ENCODE data around the gene RABL2B.

The RABL2B gene

DNA sequence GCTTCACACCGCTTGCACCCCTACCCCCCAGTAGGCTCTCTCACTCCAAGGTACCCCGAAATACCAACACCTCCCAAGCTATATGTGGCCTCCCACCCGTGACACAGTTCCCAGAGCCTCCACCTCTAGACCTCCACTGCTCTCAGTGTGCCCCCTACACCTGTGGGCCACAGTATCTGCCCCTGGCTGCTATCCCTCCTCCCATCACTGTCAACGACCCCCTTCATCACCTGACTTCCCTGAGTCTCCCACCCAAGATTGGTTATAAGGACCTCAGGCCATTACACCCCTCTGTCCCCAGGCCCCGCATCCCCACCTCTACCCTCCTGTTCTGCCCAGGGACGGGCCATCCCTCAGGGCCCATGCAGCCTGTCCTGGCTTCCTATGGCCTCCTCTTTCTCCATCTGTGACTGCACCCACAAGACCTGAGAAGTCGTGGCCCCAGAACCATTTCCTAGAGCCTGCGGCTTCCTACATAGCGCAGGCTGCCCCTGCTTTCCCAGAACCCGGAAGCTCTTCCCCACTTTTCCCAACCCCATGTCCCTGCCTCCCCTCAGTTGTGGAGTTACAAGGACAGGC, 44.7 kb downstream of the RABL2B start:
- no peak for ATAC-seq
- no peak for TF ChIP-seq OSR1 (CRISPR knock-in tag; IDR thresholded peaks at IDR 0.05)
- no peak for TF ChIP-seq TOX (CRISPR knock-in tag; IDR thresholded peaks at IDR 0.05; ENCODE audit: borderline replicate concordance)
- no peak for TF ChIP-seq ZC3H10 (CRISPR knock-in tag; IDR thresholded peaks at IDR 0.05)
- TF ChIP-seq ARNTL (CRISPR knock-in tag; IDR thresholded peaks at IDR 0.05; ENCODE audit: borderline replicate concordance, low read depth): no peak
- no peak for TF ChIP-seq BACH2 (CRISPR knock-in tag; IDR thresholded peaks at IDR 0.05; ENCODE audit: borderline replicate concordance)
- TF ChIP-seq, protein P1, sequence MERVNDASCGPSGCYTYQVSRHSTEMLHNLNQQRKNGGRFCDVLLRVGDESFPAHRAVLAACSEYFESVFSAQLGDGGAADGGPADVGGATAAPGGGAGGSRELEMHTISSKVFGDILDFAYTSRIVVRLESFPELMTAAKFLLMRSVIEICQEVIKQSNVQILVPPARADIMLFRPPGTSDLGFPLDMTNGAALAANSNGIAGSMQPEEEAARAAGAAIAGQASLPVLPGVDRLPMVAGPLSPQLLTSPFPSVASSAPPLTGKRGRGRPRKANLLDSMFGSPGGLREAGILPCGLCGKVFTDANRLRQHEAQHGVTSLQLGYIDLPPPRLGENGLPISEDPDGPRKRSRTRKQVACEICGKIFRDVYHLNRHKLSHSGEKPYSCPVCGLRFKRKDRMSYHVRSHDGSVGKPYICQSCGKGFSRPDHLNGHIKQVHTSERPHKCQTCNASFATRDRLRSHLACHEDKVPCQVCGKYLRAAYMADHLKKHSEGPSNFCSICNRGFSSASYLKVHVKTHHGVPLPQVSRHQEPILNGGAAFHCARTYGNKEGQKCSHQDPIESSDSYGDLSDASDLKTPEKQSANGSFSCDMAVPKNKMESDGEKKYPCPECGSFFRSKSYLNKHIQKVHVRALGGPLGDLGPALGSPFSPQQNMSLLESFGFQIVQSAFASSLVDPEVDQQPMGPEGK (CRISPR knock-in tag; IDR thresholded peaks at IDR 0.05; ENCODE audit: borderline replicate concordance): no peak
- TF ChIP-seq ZFP3 (CRISPR knock-in tag; IDR thresholded peaks at IDR 0.05): no peak
- TF ChIP-seq RARB (CRISPR knock-in tag; IDR thresholded peaks at IDR 0.05): no peak
- TF ChIP-seq, protein P2, sequence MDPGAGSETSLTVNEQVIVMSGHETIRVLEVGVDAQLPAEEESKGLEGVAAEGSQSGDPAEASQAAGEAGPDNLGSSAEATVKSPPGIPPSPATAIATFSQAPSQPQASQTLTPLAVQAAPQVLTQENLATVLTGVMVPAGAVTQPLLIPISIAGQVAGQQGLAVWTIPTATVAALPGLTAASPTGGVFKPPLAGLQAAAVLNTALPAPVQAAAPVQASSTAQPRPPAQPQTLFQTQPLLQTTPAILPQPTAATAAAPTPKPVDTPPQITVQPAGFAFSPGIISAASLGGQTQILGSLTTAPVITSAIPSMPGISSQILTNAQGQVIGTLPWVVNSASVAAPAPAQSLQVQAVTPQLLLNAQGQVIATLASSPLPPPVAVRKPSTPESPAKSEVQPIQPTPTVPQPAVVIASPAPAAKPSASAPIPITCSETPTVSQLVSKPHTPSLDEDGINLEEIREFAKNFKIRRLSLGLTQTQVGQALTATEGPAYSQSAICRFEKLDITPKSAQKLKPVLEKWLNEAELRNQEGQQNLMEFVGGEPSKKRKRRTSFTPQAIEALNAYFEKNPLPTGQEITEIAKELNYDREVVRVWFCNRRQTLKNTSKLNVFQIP (CRISPR knock-in tag; IDR thresholded peaks at IDR 0.05; ENCODE audit: borderline replicate concordance, low read depth): no peak
- no peak for TF ChIP-seq ESRRG (CRISPR knock-in tag; IDR thresholded peaks at IDR 0.05)
- TF ChIP-seq ZFP30 (CRISPR knock-in tag; IDR thresholded peaks at IDR 0.05): no peak
- TF ChIP-seq ZNF8 (CRISPR knock-in tag; IDR thresholded peaks at IDR 0.05): no peak

DNA sequence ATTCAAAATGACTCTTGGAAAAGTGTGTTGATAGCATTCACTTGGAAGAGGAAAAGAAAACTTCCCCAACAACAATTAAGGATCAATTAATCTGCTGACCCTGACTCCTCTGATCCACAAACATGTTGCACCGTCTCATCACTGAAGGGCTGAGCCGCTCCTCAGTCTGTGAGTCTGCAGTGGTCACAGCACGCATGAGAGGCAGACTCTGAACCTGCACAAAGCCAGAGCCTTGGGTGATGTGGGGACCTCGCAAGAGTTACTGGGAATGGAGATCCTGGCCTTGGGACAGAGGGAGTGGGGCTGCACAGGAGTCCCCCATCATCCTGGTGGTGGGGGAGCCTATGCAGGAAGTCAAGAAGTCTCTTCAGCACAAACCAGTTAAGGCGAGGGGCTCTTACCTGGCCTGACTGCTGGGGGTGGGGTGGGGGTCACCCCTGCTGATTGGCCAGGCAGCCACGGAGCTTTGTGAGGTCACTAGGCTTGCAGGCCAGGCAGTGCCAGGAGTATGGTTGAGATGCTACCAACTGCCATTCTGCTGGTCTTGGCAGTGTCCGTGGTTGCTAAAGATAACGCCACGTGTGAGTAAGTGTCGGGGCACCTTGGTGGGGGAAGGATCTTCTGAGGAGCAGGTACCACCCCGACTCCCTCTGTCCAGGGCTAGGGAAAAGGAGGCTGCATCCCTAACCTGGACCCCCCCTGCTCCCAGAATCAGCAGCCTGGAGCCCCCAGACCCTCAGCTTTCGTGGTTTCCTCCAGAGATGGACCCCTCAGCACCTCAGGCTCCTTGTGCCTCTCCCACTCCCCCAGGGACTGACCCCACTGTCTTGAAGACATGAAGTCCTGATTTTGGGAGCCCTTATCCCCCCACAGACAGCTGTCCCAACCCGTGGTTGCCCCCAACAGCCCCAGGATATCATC, 45.4 kb downstream of the RABL2B start, which contains the start of gene ACR:
ACR (plus strand) TSS at position 477 of the 921 bp plus-strand sequence; CDS start at position 509, 32 bp downstream.
- TF ChIP-seq, protein P3, sequence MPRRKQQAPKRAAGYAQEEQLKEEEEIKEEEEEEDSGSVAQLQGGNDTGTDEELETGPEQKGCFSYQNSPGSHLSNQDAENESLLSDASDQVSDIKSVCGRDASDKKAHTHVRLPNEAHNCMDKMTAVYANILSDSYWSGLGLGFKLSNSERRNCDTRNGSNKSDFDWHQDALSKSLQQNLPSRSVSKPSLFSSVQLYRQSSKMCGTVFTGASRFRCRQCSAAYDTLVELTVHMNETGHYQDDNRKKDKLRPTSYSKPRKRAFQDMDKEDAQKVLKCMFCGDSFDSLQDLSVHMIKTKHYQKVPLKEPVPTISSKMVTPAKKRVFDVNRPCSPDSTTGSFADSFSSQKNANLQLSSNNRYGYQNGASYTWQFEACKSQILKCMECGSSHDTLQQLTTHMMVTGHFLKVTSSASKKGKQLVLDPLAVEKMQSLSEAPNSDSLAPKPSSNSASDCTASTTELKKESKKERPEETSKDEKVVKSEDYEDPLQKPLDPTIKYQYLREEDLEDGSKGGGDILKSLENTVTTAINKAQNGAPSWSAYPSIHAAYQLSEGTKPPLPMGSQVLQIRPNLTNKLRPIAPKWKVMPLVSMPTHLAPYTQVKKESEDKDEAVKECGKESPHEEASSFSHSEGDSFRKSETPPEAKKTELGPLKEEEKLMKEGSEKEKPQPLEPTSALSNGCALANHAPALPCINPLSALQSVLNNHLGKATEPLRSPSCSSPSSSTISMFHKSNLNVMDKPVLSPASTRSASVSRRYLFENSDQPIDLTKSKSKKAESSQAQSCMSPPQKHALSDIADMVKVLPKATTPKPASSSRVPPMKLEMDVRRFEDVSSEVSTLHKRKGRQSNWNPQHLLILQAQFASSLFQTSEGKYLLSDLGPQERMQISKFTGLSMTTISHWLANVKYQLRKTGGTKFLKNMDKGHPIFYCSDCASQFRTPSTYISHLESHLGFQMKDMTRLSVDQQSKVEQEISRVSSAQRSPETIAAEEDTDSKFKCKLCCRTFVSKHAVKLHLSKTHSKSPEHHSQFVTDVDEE (CRISPR knock-in tag; IDR thresholded peaks at IDR 0.05): no peak
- TF ChIP-seq, protein P2 (CRISPR knock-in tag; IDR thresholded peaks at IDR 0.05; ENCODE audit: borderline replicate concordance, low read depth): no peak
- TF ChIP-seq CSDC2 (CRISPR knock-in tag; IDR thresholded peaks at IDR 0.05) (no peak), ZNF565 (CRISPR knock-in tag; conservative IDR thresholded peaks at IDR 0.05; ENCODE audit: low read depth) (no peak), TOX (CRISPR knock-in tag; IDR thresholded peaks at IDR 0.05; ENCODE audit: borderline replicate concordance) (no peak), ZNF70 (CRISPR knock-in tag; IDR thresholded peaks at IDR 0.05) (no peak), SNAI2 (CRISPR knock-in tag; IDR thresholded peaks at IDR 0.05) (no peak), RARB (CRISPR knock-in tag; IDR thresholded peaks at IDR 0.05) (no peak), PPARA (CRISPR knock-in tag; IDR thresholded peaks at IDR 0.05; ENCODE audit: borderline replicate concordance) (no peak)

DNA sequence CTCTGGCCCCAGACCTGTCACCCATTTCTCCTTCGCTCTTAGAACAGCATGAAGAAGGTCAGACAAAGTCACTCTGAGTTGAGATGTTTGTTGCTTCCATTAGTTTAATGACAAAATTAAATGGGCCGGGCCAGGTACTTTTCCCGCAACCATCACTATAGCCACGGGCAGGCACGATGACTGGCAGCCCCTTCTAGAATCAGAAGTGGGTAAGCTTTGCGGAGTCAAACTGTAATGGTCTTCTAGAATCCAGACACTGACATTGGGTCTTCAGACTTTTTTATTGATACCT, 47.8 kb downstream of the RABL2B start:
- TF ChIP-seq BACH2 (CRISPR knock-in tag; IDR thresholded peaks at IDR 0.05; ENCODE audit: borderline replicate concordance): no peak
- no peak for TF ChIP-seq ZC3H10 (CRISPR knock-in tag; IDR thresholded peaks at IDR 0.05)
- TF ChIP-seq ZNF8 (CRISPR knock-in tag; IDR thresholded peaks at IDR 0.05): no peak
- TF ChIP-seq, protein P2 (CRISPR knock-in tag; IDR thresholded peaks at IDR 0.05; ENCODE audit: borderline replicate concordance, low read depth): no peak
- no peak for TF ChIP-seq ARNTL (CRISPR knock-in tag; IDR thresholded peaks at IDR 0.05; ENCODE audit: borderline replicate concordance, low read depth)
- TF ChIP-seq, protein P4, sequence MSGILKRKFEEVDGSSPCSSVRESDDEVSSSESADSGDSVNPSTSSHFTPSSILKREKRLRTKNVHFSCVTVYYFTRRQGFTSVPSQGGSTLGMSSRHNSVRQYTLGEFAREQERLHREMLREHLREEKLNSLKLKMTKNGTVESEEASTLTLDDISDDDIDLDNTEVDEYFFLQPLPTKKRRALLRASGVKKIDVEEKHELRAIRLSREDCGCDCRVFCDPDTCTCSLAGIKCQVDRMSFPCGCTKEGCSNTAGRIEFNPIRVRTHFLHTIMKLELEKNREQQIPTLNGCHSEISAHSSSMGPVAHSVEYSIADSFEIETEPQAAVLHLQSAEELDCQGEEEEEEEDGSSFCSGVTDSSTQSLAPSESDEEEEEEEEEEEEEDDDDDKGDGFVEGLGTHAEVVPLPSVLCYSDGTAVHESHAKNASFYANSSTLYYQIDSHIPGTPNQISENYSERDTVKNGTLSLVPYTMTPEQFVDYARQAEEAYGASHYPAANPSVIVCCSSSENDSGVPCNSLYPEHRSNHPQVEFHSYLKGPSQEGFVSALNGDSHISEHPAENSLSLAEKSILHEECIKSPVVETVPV (CRISPR knock-in tag; IDR thresholded peaks at IDR 0.05): no peak
- no peak for TF ChIP-seq OSR1 (CRISPR knock-in tag; IDR thresholded peaks at IDR 0.05)
- no peak for TF ChIP-seq CSDC2 (CRISPR knock-in tag; IDR thresholded peaks at IDR 0.05)
- no peak for ATAC-seq

More for the DNA sequence above, 45.4 kb downstream of the RABL2B start, which contains the start of gene ACR:
- no peak for ATAC-seq

All from SK-N-SH treated with all-trans-retinoic acid at 6 μM for 48 hours (cell line).